Glomerular endothelial cell (primary cell): Measurements from ENCODE around the gene SLC24A3. TPM values are rescaled to one million over a fixed set of nuclear protein-coding genes. Genes with fewer than 3 reads are reported as not detected.
"Not testable (repeated sequence)": the region's sequence is repeated elsewhere in the genome, so short reads cannot be mapped to it uniquely, and the experiment has no call there.

Experiments
- DNase-seq: peaks from one replicate; pipeline ENCODE4 v3.0.0-alpha.2; 2011; ENCODE audit warnings: low read depth, low spot score; ENCODE audit errors: extremely low read depth
- total RNA-seq: library from RNA; depleted of rRNA; stranded (reverse); fragments of >200 nt; gene quantifications from 2 replicates; pipeline ENCODE4 v1.2.3, GENCODE V29; 2015

SLC24A3 gene
- total RNA-seq, 1 donor from 2014 or later, result 0.18 TPM

- no peak for DNase-seq
Observed at GRCh38 chr20:19609642-19610223, 397.3 kb downstream of the SLC24A3 start.

- DNase-seq, result no peak
Observed at GRCh38 chr20:19615629-19616028, 403.2 kb downstream of the SLC24A3 start.

GRCh38 chr20:19616081-19616480 is 403.6 kb downstream of the SLC24A3 start:
- no peak for DNase-seq

- no peak for DNase-seq
Observed at GRCh38 chr20:19616620-19617019, 404.2 kb downstream of the SLC24A3 start.

- DNase-seq, result no peak
Observed at GRCh38 chr20:19617256-19617655, 404.8 kb downstream of the SLC24A3 start.

GRCh38 chr20:19618711-19619110 is 406.3 kb downstream of the SLC24A3 start:
- DNase-seq, result no peak

- no peak for DNase-seq
Observed at GRCh38 chr20:19619904-19620430, 407.5 kb downstream of the SLC24A3 start.

- no peak for DNase-seq
Observed at GRCh38 chr20:19620446-19620845, 408.0 kb downstream of the SLC24A3 start.

- no peak for DNase-seq
Observed at GRCh38 chr20:19621072-19621471, 408.6 kb downstream of the SLC24A3 start.

GRCh38 chr20:19624221-19624965 is 412.0 kb downstream of the SLC24A3 start:
- no peak for DNase-seq

- DNase-seq, result no peak
Observed at GRCh38 chr20:19625426-19625825, 413.0 kb downstream of the SLC24A3 start.

GRCh38 chr20:19626896-19627295 is 414.5 kb downstream of the SLC24A3 start:
- DNase-seq, result no peak

- peak; percentile 41 for DNase-seq
Observed at GRCh38 chr20:19628570-19629134, 416.2 kb downstream of the SLC24A3 start.

- DNase-seq, result no peak
Observed at GRCh38 chr20:19631410-19631809, 419.0 kb downstream of the SLC24A3 start.

- DNase-seq, result no peak
Observed at GRCh38 chr20:19633985-19634384, 421.5 kb downstream of the SLC24A3 start.

- DNase-seq, result not testable (repeated sequence)
Observed at GRCh38 chr20:19639471-19640045, 427.1 kb downstream of the SLC24A3 start.

GRCh38 chr20:19642860-19643259 is 430.4 kb downstream of the SLC24A3 start:
- DNase-seq, result no peak

- DNase-seq, result no peak
Observed at GRCh38 chr20:19644085-19644484, 431.6 kb downstream of the SLC24A3 start.

- DNase-seq, result no peak
Observed at GRCh38 chr20:19646963-19647362, 434.5 kb downstream of the SLC24A3 start.

GRCh38 chr20:19648024-19648423 is 435.6 kb downstream of the SLC24A3 start:
- no peak for DNase-seq

GRCh38 chr20:19649041-19649440 is 436.6 kb downstream of the SLC24A3 start:
- no peak for DNase-seq
